Calu3 (cell line): ENCODE measurements around the gene ISLR. TPM values are rescaled to one million over a fixed set of nuclear protein-coding genes. Genes with fewer than 3 reads are reported as not detected.

Experiments used
- BruUV-seq: library from RNA; stranded (reverse); fragments of 400-500 nt; replicated peaks from 2 replicates; lab custom pipeline; 2021; lab: Mats Ljungman, UMichigan
- CTCF ChIA-PET: fragments of 300-600 bp; sonication (Branson Sonifier 250); formaldehyde crosslinking; loops from one replicate; lab custom pipeline; 2022; ENCODE audit warnings: antibody characterized with exemption; lab: Charles Lee
- DNase-seq: peaks from one replicate; pipeline ENCODE4 v3.0.0; 2022
- H3K27ac Mint-ChIP-seq: one replicate; pipeline ENCODE4 v1.8.0; 2022; ENCODE audit warnings: mixed read lengths; ENCODE audit not compliant: unreplicated experiment
- H3K27me3 Mint-ChIP-seq: one replicate; pipeline ENCODE4 v1.8.0; 2022; ENCODE audit warnings: mixed read lengths; ENCODE audit not compliant: unreplicated experiment
- H3K36me3 Mint-ChIP-seq: one replicate; pipeline ENCODE4 v1.8.0; 2022; ENCODE audit warnings: mild to moderate bottlenecking, moderate library complexity, mixed read lengths; ENCODE audit not compliant: insufficient read depth, unreplicated experiment
- H3K4me1 Mint-ChIP-seq: one replicate; pipeline ENCODE4 v1.8.0; 2022; ENCODE audit warnings: mild to moderate bottlenecking, low read depth, mixed read lengths; ENCODE audit not compliant: unreplicated experiment
- H3K4me3 Mint-ChIP-seq: one replicate; pipeline ENCODE4 v1.8.0; 2022; ENCODE audit warnings: mild to moderate bottlenecking, low read depth, moderate library complexity, mixed read lengths; ENCODE audit not compliant: unreplicated experiment
- H3K9me3 Mint-ChIP-seq: one replicate; pipeline ENCODE4 v1.8.0; 2022; ENCODE audit warnings: low read depth, mixed read lengths; ENCODE audit not compliant: unreplicated experiment
- intact Hi-C: fragments of 100-400 bp; cut with micrococcal nuclease; formaldehyde crosslinking; loops from one replicate; pipeline ENCODE4 v1.10.0; 2022; ENCODE audit not compliant: unreplicated experiment
- total RNA-seq: library from RNA; stranded (reverse); gene quantifications from 2 replicates; pipeline ENCODE4 v1.2.3, GENCODE V29; 2022
- TF ChIP-seq, protein P1 (sequence below): fragments of 200-600 bp; IDR thresholded peaks from one replicate; pipeline ENCODE4 v1.8.0; 2022; ENCODE audit warnings: antibody characterized with exemption; ENCODE audit not compliant: unreplicated experiment

ISLR gene
- total RNA-seq, 1 experiment from 2014 or later = not detected

GRCh38 chr15:74176262-74177214, 3.0 kb downstream of the ISLR start:
- Mint-ChIP-seq H3K36me3 (peaks cover 12% of the 10 kb centered on the region), H3K27me3 (peaks cover 24% of the 10 kb centered on the region), H3K4me1 (peaks cover 42% of the 10 kb centered on the region), H3K27ac (no peak overlapping the region), H3K4me3 (no peak overlapping the region), H3K9me3 (no peaks in the 10 kb centered on the region)
- DNase-seq = no peak
- CTCF ChIA-PET = no interaction called here
- TF ChIP-seq, protein P1, sequence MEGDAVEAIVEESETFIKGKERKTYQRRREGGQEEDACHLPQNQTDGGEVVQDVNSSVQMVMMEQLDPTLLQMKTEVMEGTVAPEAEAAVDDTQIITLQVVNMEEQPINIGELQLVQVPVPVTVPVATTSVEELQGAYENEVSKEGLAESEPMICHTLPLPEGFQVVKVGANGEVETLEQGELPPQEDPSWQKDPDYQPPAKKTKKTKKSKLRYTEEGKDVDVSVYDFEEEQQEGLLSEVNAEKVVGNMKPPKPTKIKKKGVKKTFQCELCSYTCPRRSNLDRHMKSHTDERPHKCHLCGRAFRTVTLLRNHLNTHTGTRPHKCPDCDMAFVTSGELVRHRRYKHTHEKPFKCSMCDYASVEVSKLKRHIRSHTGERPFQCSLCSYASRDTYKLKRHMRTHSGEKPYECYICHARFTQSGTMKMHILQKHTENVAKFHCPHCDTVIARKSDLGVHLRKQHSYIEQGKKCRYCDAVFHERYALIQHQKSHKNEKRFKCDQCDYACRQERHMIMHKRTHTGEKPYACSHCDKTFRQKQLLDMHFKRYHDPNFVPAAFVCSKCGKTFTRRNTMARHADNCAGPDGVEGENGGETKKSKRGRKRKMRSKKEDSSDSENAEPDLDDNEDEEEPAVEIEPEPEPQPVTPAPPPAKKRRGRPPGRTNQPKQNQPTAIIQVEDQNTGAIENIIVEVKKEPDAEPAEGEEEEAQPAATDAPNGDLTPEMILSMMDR = no peak
- BruUV-seq = no TSS peak
- intact Hi-C loops = no loop called here

GRCh38 chr15:74178326-74179100, 5.0 kb downstream of the ISLR start:
- H3K4me1 Mint-ChIP-seq = peaks cover 36% of the 10 kb centered on the region
- H3K36me3 Mint-ChIP-seq = peaks cover 12% of the 10 kb centered on the region
- DNase-seq = no peak
- CTCF ChIA-PET = interaction anchor here (0.6 to 1.7 kb wide), 6 partner anchors 10 to 218 kb away, joined by 3 to 7 read pairs (median 4); no protein-coding TSS in a partner anchor
- intact Hi-C loops = no loop called here
- peaks cover 25% of the 10 kb centered on the region for H3K27me3 Mint-ChIP-seq
- H3K27ac Mint-ChIP-seq = no peak overlapping the region
- H3K4me3 Mint-ChIP-seq = no peak overlapping the region
- TF ChIP-seq, protein P1 = no peak
- H3K9me3 Mint-ChIP-seq = no peaks in the 10 kb centered on the region
- no TSS peak for BruUV-seq

DNA sequence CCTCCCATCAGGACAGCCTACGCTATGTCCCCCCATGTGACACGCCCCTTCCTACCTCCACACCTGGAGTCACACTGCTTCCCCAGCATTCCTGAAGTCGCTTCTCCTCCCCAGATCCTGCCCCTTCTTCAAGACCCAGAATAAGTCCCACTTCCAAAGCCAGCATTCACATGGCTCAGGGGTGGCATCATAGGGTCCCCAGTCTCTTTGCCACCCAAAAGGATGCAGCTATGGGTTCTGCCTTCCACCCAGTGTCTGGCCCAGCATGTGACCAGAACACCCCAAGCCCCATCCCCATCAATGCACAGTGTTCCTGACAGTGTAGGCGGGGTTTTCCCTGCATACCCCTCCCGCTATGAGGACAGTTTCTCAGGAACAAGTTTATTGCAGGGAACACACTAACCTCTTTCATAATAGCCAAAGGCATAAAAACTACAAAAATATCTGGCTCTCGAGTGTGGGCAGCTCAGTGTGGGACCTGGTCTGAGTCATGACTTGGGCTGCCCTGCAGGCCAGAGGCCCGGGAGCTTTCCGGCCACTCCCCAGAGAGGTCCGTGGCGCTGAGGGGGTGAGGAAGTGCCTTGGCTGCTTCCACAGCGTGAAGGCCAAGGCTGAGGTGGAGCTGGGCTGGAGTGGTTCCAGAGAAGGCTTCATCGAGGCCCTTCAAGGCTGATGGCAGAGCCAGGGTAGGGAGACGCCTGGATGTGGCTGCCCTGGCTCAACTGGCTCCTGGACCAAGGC, 5.8 kb downstream of the ISLR start:
- no TSS peak for BruUV-seq
- peaks cover 33% of the 10 kb centered on the region for H3K27me3 Mint-ChIP-seq
- CTCF ChIA-PET = interaction anchor here (0.6 to 1.7 kb wide), 8 partner anchors 9 to 219 kb away, joined by 3 to 7 read pairs (median 3); no protein-coding TSS in a partner anchor
- TF ChIP-seq, protein P1 = no peak
- peaks cover 12% of the 10 kb centered on the region for H3K36me3 Mint-ChIP-seq
- H3K4me3 Mint-ChIP-seq = no peak overlapping the region
- peak overlapping the region; percentile 29 for H3K27ac Mint-ChIP-seq
- peak; percentile 74 for DNase-seq
- intact Hi-C loops = no loop called here
- H3K4me1 Mint-ChIP-seq = peaks cover 34% of the 10 kb centered on the region
- H3K9me3 Mint-ChIP-seq = no peaks in the 10 kb centered on the region
